ENCODE measurements around the gene MYO7A.

The MYO7A gene

GRCh38 chr11:77112641-77113381 lies 15.2 kb upstream of the MYO7A start:
- DNase-seq, result no peak

GRCh38 chr11:77113382-77114088 lies 14.5 kb upstream of the MYO7A start:
- DNase-seq, result no peak

- no peak for DNase-seq
These were observed 14.0 kb upstream of the MYO7A start for GRCh38 chr11:77114089-77114463.

GRCh38 chr11:77115181-77115611 lies 12.8 kb upstream of the MYO7A start:
- DNase-seq, result no peak

GRCh38 chr11:77115956-77116355 lies 12.1 kb upstream of the MYO7A start:
- DNase-seq, result no peak

GRCh38 chr11:77117492-77117891 lies 10.6 kb upstream of the MYO7A start:
- DNase-seq, result no peak

GRCh38 chr11:77118086-77118485 lies 10.0 kb upstream of the MYO7A start:
- no peak for DNase-seq

- no peak for DNase-seq
These were observed 9.1 kb upstream of the MYO7A start for GRCh38 chr11:77118971-77119370.

GRCh38 chr11:77119531-77119936 lies 8.5 kb upstream of the MYO7A start:
- no peak for DNase-seq

- no peak for DNase-seq
These were observed 7.5 kb upstream of the MYO7A start for GRCh38 chr11:77120571-77120970.

- no peak for DNase-seq
These were observed 6.9 kb upstream of the MYO7A start for GRCh38 chr11:77121096-77121640.

- DNase-seq, result no peak
These were observed 6.0 kb upstream of the MYO7A start for GRCh38 chr11:77121876-77122575.

- DNase-seq, result no peak
These were observed 5.4 kb upstream of the MYO7A start for GRCh38 chr11:77122576-77123212.

GRCh38 chr11:77123591-77123990 lies 4.5 kb upstream of the MYO7A start:
- DNase-seq, result no peak

GRCh38 chr11:77124041-77124440 lies 4.0 kb upstream of the MYO7A start:
- DNase-seq, result no peak

GRCh38 chr11:77124488-77124887 lies 3.6 kb upstream of the MYO7A start:
- no peak for DNase-seq

- no peak for DNase-seq
These were observed 2.9 kb upstream of the MYO7A start for GRCh38 chr11:77125191-77125590.

GRCh38 chr11:77125695-77126094 lies 2.4 kb upstream of the MYO7A start:
- DNase-seq, result no peak

GRCh38 chr11:77126156-77126775 lies 1.8 kb upstream of the MYO7A start:
- DNase-seq, result no peak

- no peak for DNase-seq
These were observed 1.2 kb upstream of the MYO7A start for GRCh38 chr11:77126861-77127234.

GRCh38 chr11:77127235-77127911 lies 673 bp upstream of the MYO7A start:
- DNase-seq, result no peak
